ENCODE measurements around the gene DOK1.

The DOK1 gene

GRCh38 chr2:74603282-74604000 lies 48.9 kb downstream of the DOK1 start:
- in situ Hi-C loops (cut with MboI; ENCODE audit: low pct_unique_long_range_greater_than_20kb, low sequenced_read_pairs, unreplicated experiment), result no loop called here
- DNase-seq (ENCODE audit: low spot score), result no peak
- TF ChIP-seq, protein P1, sequence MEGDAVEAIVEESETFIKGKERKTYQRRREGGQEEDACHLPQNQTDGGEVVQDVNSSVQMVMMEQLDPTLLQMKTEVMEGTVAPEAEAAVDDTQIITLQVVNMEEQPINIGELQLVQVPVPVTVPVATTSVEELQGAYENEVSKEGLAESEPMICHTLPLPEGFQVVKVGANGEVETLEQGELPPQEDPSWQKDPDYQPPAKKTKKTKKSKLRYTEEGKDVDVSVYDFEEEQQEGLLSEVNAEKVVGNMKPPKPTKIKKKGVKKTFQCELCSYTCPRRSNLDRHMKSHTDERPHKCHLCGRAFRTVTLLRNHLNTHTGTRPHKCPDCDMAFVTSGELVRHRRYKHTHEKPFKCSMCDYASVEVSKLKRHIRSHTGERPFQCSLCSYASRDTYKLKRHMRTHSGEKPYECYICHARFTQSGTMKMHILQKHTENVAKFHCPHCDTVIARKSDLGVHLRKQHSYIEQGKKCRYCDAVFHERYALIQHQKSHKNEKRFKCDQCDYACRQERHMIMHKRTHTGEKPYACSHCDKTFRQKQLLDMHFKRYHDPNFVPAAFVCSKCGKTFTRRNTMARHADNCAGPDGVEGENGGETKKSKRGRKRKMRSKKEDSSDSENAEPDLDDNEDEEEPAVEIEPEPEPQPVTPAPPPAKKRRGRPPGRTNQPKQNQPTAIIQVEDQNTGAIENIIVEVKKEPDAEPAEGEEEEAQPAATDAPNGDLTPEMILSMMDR (IDR thresholded peaks at IDR 0.05; ENCODE audit: extremely low read depth, insufficient read depth, missing control alignments), result no peak

- no peak for DNase-seq (ENCODE audit: low spot score)
- in situ Hi-C loops (cut with MboI; ENCODE audit: low pct_unique_long_range_greater_than_20kb, low sequenced_read_pairs, unreplicated experiment), result no loop called here
- TF ChIP-seq, protein P1 (IDR thresholded peaks at IDR 0.05; ENCODE audit: extremely low read depth, insufficient read depth, missing control alignments), result no peak
These were observed 52.4 kb downstream of the DOK1 start for GRCh38 chr2:74606927-74607326.
